GM12878 (cell line): ENCODE results near the gene CERK. TPM values are rescaled to one million over a fixed set of nuclear protein-coding genes. Genes with fewer than 3 reads are reported as not detected.
"Not testable (repeated sequence)": the region's sequence is repeated elsewhere in the genome, so short reads cannot be mapped to it uniquely, and the experiment has no call there.

Experiments
- ATAC-seq: fragments of 200-7000 bp; cut with Tn5 transposase; 3 replicates; pipeline ENCODE4 v1.9.1; 2020; ENCODE audit warnings: mild to moderate bottlenecking, moderate library complexity
- BruUV-seq: library from RNA; stranded (reverse); fragments of 400-500 nt; replicated peaks from 2 replicates; lab custom pipeline; 2021; lab: Mats Ljungman, UMichigan
- CTCF ChIA-PET: fragments of 300-600 bp; sonication (Branson Sonifier 250); formaldehyde crosslinking; extraction: SDS; loops from one replicate; lab custom pipeline; 2021; ENCODE audit warnings: inconsistent platforms; lab: Yijun Ruan, JAX
- POLR2A ChIA-PET: fragments of 350-600 bp; formaldehyde crosslinking; extraction: SDS; loops from one replicate; lab custom pipeline; 2021; ENCODE audit warnings: inconsistent platforms; lab: Charles Lee
- RAD21 ChIA-PET: fragments of 300-600 bp; sonication (Branson Sonifier 250); formaldehyde crosslinking; loops from one replicate; lab custom pipeline; 2023; ENCODE audit warnings: antibody characterized with exemption; ENCODE audit not compliant: unreplicated experiment; lab: Charles Lee
- SMC1A ChIA-PET: fragments of 300-600 bp; sonication (Branson Sonifier 250); formaldehyde crosslinking; loops from one replicate; lab custom pipeline; 2023; ENCODE audit not compliant: unreplicated experiment, uncharacterized antibody; lab: Charles Lee
- DNase-seq: peaks from one replicate; pipeline ENCODE4 v3.0.0-alpha.2; 2011; ENCODE audit warnings: low read depth, low spot score
- FAIRE-seq: peaks from 3 replicates; lab custom pipeline; 2011; peaks lifted over from hg19 to GRCh38; lab: Jason Lieb, UNC
- H2AFZ ChIP-seq: 2 replicates; pipeline ENCODE4 v1.6.0; 2011; ENCODE audit warnings: low read depth, low read length, control low read depth; ENCODE audit not compliant: control insufficient read depth
- H3K27ac ChIP-seq: 2 replicates; pipeline ENCODE4 v1.5.1; 2011; ENCODE audit warnings: control low read depth; ENCODE audit not compliant: control insufficient read depth, insufficient read depth
- H3K27me3 ChIP-seq, 2 experiments: replicated peaks in 1 of 2; 2 replicates each; pipeline versions ENCODE4 v1.6.0 to v1.6.1; 2011; ENCODE audit warnings: low read length in 1 of 2; ENCODE audit not compliant: control insufficient read depth in 2 of 2, insufficient read depth in 2 of 2
- H3K36me3 ChIP-seq, 2 experiments: 2 replicates each; pipeline ENCODE4 v1.5.1; 2011; ENCODE audit warnings: low read length in 1 of 2; ENCODE audit not compliant: control insufficient read depth in 2 of 2, insufficient read depth in 2 of 2
- H3K4me1 ChIP-seq: 2 replicates; pipeline ENCODE4 v1.6.1; 2011; ENCODE audit warnings: mild to moderate bottlenecking, low read length, moderate library complexity, mixed read lengths; ENCODE audit not compliant: control insufficient read depth, insufficient read depth
- H3K4me2 ChIP-seq: 2 replicates; pipeline ENCODE4 v1.6.0; 2011; ENCODE audit warnings: control low read depth; ENCODE audit not compliant: control insufficient read depth, insufficient read depth
- H3K4me3 ChIP-seq: fragments of 200-600 bp; sonication (generic); 2 replicates; pipeline ENCODE4 v1.5.1; 2016
- H3K79me2 ChIP-seq: 2 replicates; pipeline ENCODE4 v1.6.0; 2011; ENCODE audit warnings: low read length; ENCODE audit not compliant: control insufficient read depth, insufficient read depth
- H3K9ac ChIP-seq: 2 replicates; pipeline ENCODE4 v1.8.0; 2011; ENCODE audit warnings: low read length, control low read depth, mixed read lengths; ENCODE audit not compliant: control insufficient read depth, insufficient read depth
- H3K9me3 ChIP-seq: replicated peaks from 3 replicates; pipeline ENCODE4 v1.5.1; 2011; ENCODE audit warnings: mild to moderate bottlenecking, low read length; ENCODE audit not compliant: control insufficient read depth, insufficient read depth
- H4K20me1 ChIP-seq: 2 replicates; pipeline ENCODE4 v1.6.0; 2011; ENCODE audit not compliant: control insufficient read depth, insufficient read depth
- HCFC1 ChIP-seq: fragments of 150-350 bp; IDR thresholded peaks from 2 replicates; pipeline ENCODE4 v1.6.1; 2014; ENCODE audit warnings: low read length
- MYB ChIP-seq: fragments of 150-350 bp; IDR thresholded peaks from 2 replicates; pipeline ENCODE4 v1.6.1; 2014; ENCODE audit warnings: mild to moderate bottlenecking, low read depth, low read length, borderline replicate concordance
- ZNF592 ChIP-seq: fragments of 450-650 bp; IDR thresholded peaks from 2 replicates; pipeline ENCODE4 v1.6.1; 2017; ENCODE audit warnings: mild to moderate bottlenecking, moderate library complexity
- WGBS: methylation state at CpG from one replicate; pipeline ENCODE4 v1.1.6; 2016; ENCODE audit warnings: low lambda C conversion rate; ENCODE audit not compliant: insufficient replicate concordance, insufficient coverage; ENCODE audit errors: missing lambda C conversion rate; 5-methylcytosine and 5-hydroxymethylcytosine counted together
- in situ Hi-C: fragments of 300-500 bp; cut with MboI; formaldehyde crosslinking; loops from 9 replicates; pipeline ENCODE4 v1.14.3; 2018; ENCODE audit warnings: mixed read lengths
- intact Hi-C: fragments of 100-400 bp; cut with micrococcal nuclease; formaldehyde crosslinking; loops from one replicate; pipeline ENCODE4 v1.14.2; 2022; ENCODE audit not compliant: unreplicated experiment
- polyA plus RNA-seq, 11 experiments: library from polyadenylated mRNA; depleted of rRNA in 4 of 11; unstranded in 6 of 11; stranded (reverse) in 5 of 11; fragments of >200 nt; fragmentation: Nextera tagmentation in 4 of 11; fragmentation: Illumina TruSeq in 1 of 11; extraction: Ambion mirVana in 4 of 11; extraction: Trizol in 1 of 11; gene quantifications; 1 replicate in 1 of 11; 2 replicates in 10 of 11; pipeline versions ENCODE4 v1.2.1 to v1.2.3, GENCODE V29; 2011 to 2016; ENCODE audit warnings: inconsistent platforms in 2 of 11, missing spikeins in 2 of 11, low read depth in 1 of 11
- total RNA-seq, 4 experiments: library from RNA; depleted of rRNA in 3 of 4; stranded (reverse); fragments of >200 nt in 3 of 4; fragmentation: Illumina TruSeq in 1 of 4; extraction: Trizol in 1 of 4; gene quantifications; 2 replicates each; pipeline versions ENCODE4 v1.2.1 to v1.2.3, GENCODE V29; 2013 to 2021

The CERK gene
- total and polyA plus RNA-seq, 10 of the 15 experiments (the other 5 are each of a cell fraction or from before 2014, with no cell fraction given): 4.0 to 41.1 (median 30.2) TPM

DNA sequence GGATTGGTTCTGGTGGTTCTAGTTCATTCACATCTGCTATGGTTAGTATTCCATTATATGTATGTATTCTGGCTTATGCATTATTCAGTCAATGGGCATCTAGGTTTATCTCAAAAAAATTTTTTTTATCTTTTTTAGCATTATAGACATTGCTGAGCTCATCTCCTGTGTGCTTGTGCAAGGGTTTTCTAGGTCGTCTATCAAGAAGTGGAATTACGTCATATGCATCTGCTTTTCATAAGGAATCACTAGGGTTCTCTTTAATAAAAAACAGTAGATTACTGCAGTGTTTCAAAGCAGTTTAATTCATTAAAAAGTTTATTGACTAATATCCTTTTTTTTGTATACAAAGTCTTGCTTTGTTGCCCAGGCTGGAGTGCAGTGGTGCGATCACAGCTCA lies 45.7 kb upstream of the CERK start (continued):
- no peak for TF ChIP-seq ZNF592
- no peak for TF ChIP-seq MYB
- no peak for TF ChIP-seq HCFC1
- TF ChIP-seq, all 136 proteins: peak for 0

DNA sequence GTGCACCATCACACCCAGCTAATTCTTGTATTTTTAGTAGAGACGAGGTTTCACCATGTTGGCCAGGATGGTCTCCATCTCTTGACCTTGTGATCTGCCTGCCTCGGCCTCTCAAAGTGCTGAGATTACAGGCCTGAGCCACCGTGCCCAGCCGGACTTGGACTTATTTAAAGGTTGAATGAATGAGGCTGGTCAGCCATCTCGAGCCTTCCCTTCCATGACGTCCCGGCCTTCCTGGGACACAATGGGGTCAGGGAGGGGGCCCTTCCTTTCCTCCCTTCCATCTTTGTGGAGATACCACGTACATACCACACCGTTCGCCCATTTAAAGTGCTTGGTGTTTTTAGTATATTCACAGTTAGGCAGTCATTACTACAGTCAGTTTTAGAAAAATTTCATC lies 44.1 kb upstream of the CERK start:
- Histone ChIP-seq H4K20me1 (peaks cover 15% of the 10 kb centered on the region), H3K4me1 (peaks cover 14% of the 10 kb centered on the region), H3K79me2 (peaks cover 85% of the 10 kb centered on the region), H3K36me3 (peaks cover 5 to 13% of the 10 kb centered on the region in 2 experiments; a peak in 3 of 4 replicates)
- intact Hi-C loops, H3K27ac ChIP-seq, BruUV-seq, H3K4me2 ChIP-seq, ATAC-seq, H3K9ac ChIP-seq, H3K4me3 ChIP-seq, H3K9me3 ChIP-seq, RAD21 ChIA-PET, POLR2A ChIA-PET, H2AFZ ChIP-seq, FAIRE-seq, in situ Hi-C loops, H3K27me3 ChIP-seq, DNase-seq: not testable (repeated sequence)
- ChIA-PET CTCF (interaction anchor here (3.2 kb wide), 1 partner anchor 21 kb away, joined by 15 read pairs; no protein-coding TSS in a partner anchor), SMC1A (interaction anchor here (1.0 kb wide), 1 partner anchor 19 kb away, joined by 3 read pairs; no protein-coding TSS in a partner anchor)
- WGBS: 89% methylated on average over 10 of the region's 10 CpGs
